Measurements from ENCODE around the gene APMAP.

- TF ChIP-seq CTCF (IDR thresholded peaks at IDR 0.05) (no peak), EZH2 (IDR thresholded peaks at IDR 0.05) (no peak), EZH2phosphoT487 (IDR thresholded peaks at IDR 0.05) (no peak)
Observed at GRCh38 chr20:24958506-24959385, 33.8 kb downstream of the APMAP start.

All from neural progenitor cell (in vitro differentiated cells).